ENCODE data around the gene SPN. TPM values are rescaled to one million over a fixed set of nuclear protein-coding genes. Genes with fewer than 3 reads are reported as not detected.

SPN gene
- polyA plus RNA-seq, 1 donor (not counting 4 experiments of a cell fraction or from before 2014, with no cell fraction given) = 0.07 TPM

DNA sequence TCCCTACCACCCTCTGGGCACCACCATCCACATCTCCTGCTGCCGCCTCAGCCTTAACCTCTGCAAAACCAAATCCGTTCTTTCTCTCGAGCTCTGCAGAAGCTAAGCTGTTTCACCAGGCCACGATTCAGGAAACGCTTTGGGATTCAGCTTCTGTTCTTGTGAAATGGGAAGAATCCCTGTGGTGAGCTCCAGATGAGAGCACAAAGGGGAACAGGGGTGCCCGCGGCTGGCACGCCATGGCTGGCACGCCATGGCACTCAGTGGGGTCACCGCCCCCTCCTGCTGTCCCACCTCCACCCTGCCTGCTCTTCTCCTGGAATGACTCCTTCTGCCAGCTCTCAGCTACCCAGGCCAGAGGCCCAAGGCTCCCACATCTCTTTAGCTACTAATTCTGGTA is 21.6 kb downstream of the SPN start:
- no peak for TF ChIP-seq CTCF (optimal IDR thresholded peaks at IDR 0.05 in 1 of 3, IDR thresholded peaks at IDR 0.05 in 1 of 3, conservative IDR thresholded peaks at IDR 0.05 in 1 of 3; ENCODE audit: extremely low read depth in 1 of 3, insufficient read depth in 2 of 3, low read length in 3 of 3)
- dilution Hi-C loops (cut with MboI; ENCODE audit: extremely low pct_ligation_motif_present, low sequenced_read_pairs) = no loop called here
- Histone ChIP-seq H3K9me1 (ENCODE audit: control insufficient read depth, extremely low read depth, insufficient read depth, low read length) (no peaks in the 10 kb centered on the region), H3K9ac (ENCODE audit: control insufficient read depth, extremely low read depth, insufficient read depth, low read length) (no peak overlapping the region), H3K9me3 (ENCODE audit: control insufficient read depth, low read depth, low read length) (no peaks in the 10 kb centered on the region), H3K27me3 (ENCODE audit: control insufficient read depth, extremely low read depth, insufficient read depth, low read length) (no peaks in the 10 kb centered on the region), H3K4me2 (ENCODE audit: control insufficient read depth, extremely low read depth, insufficient read depth, low read depth, low read length) (no peak overlapping the region), H3K79me2 (ENCODE audit: control insufficient read depth, insufficient read depth, low read length) (no peaks in the 10 kb centered on the region), H4K20me1 (ENCODE audit: control insufficient read depth, extremely low read depth, insufficient read depth, low read length) (no peaks in the 10 kb centered on the region), H3K27ac (ENCODE audit: control insufficient read depth, insufficient read depth, low read length) (no peak overlapping the region), H3K4me1 (ENCODE audit: control insufficient read depth, extremely low read depth, insufficient read depth, low read length) (no peaks in the 10 kb centered on the region), H2AFZ (ENCODE audit: control insufficient read depth, low read length) (no peak overlapping the region), H3K36me3 (ENCODE audit: control insufficient read depth in 2 of 2, extremely low read depth in 1 of 2, insufficient read depth in 2 of 2, low read length in 2 of 2) (no peaks in the 10 kb centered on the region), H3K4me3 (ENCODE audit: control insufficient read depth in 2 of 3, extremely low read depth in 1 of 3, insufficient read depth in 2 of 3, low read depth in 1 of 3, low read length in 3 of 3) (no peak overlapping the region)
- FAIRE-seq (no peak), DNase-seq (ENCODE audit: low read depth, low spot score) (no peak)

DNA sequence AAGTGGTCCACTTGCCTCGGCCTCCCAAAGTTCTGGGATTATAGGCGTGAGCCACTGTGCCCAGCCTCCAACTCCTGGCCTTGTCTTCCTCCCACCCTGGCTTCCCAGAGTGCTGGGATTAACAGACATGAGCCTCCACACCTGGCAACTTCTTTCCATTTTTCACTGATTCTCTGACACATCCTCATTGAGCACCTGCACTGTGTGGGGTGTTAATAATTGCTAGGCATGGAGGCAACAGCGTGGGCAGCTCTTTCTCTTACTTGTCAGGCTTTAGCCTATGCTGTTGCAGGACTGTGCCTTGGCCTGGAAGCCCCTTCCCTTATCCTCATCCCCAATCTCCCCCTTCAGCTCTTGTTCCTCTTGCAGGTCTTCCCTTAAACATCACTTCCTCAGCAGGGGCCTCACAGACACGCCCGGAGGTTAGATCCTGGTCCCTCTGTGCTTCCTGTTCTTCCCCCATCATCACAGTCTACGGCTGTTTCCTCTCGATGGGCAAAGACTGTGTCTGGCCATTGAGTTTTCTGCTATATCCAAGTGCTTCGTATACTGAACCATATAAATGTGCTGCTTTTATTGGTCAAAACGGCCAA is 23.8 kb downstream of the SPN start:
- Histone ChIP-seq H3K9me1 (ENCODE audit: control insufficient read depth, extremely low read depth, insufficient read depth, low read length) (no peaks in the 10 kb centered on the region), H3K36me3 (ENCODE audit: control insufficient read depth in 2 of 2, extremely low read depth in 1 of 2, insufficient read depth in 2 of 2, low read length in 2 of 2) (no peaks in the 10 kb centered on the region), H4K20me1 (ENCODE audit: control insufficient read depth, extremely low read depth, insufficient read depth, low read length) (no peaks in the 10 kb centered on the region), H3K9me3 (ENCODE audit: control insufficient read depth, low read depth, low read length) (no peaks in the 10 kb centered on the region), H3K27me3 (ENCODE audit: control insufficient read depth, extremely low read depth, insufficient read depth, low read length) (no peaks in the 10 kb centered on the region), H3K4me3 (ENCODE audit: control insufficient read depth in 2 of 3, extremely low read depth in 1 of 3, insufficient read depth in 2 of 3, low read depth in 1 of 3, low read length in 3 of 3) (no peak overlapping the region), H3K27ac (ENCODE audit: control insufficient read depth, insufficient read depth, low read length) (no peak overlapping the region), H3K4me1 (ENCODE audit: control insufficient read depth, extremely low read depth, insufficient read depth, low read length) (no peaks in the 10 kb centered on the region), H3K79me2 (ENCODE audit: control insufficient read depth, insufficient read depth, low read length) (no peaks in the 10 kb centered on the region), H2AFZ (ENCODE audit: control insufficient read depth, low read length) (no peak overlapping the region), H3K9ac (ENCODE audit: control insufficient read depth, extremely low read depth, insufficient read depth, low read length) (no peak overlapping the region), H3K4me2 (ENCODE audit: control insufficient read depth, extremely low read depth, insufficient read depth, low read depth, low read length) (no peak overlapping the region)
- DNase-seq (ENCODE audit: low read depth, low spot score) (no peak), FAIRE-seq (no peak)
- dilution Hi-C loops (cut with MboI; ENCODE audit: extremely low pct_ligation_motif_present, low sequenced_read_pairs) = no loop called here
- TF ChIP-seq CTCF (optimal IDR thresholded peaks at IDR 0.05 in 1 of 3, IDR thresholded peaks at IDR 0.05 in 1 of 3, conservative IDR thresholded peaks at IDR 0.05 in 1 of 3; ENCODE audit: extremely low read depth in 1 of 3, insufficient read depth in 2 of 3, low read length in 3 of 3) (no peak), EZH2 (IDR thresholded peaks at IDR 0.05; ENCODE audit: low read length) (no peak)
